Kidney tubule cell (primary cell): ENCODE results near the gene SLC5A10.

Source experiments
- DNase-seq: peaks from one replicate; pipeline ENCODE4 v3.0.0-alpha.2; 2018; ENCODE audit warnings: low spot score

SLC5A10 gene

GRCh38 chr17:18984273-18985114 lies 32.5 kb downstream of the SLC5A10 start:
- DNase-seq: no peak

GRCh38 chr17:18985475-18985874 lies 33.5 kb downstream of the SLC5A10 start:
- no peak for DNase-seq

- DNase-seq: no peak
Measured at GRCh38 chr17:18986541-18987229, 34.7 kb downstream of the SLC5A10 start.

GRCh38 chr17:18987230-18987610 lies 35.3 kb downstream of the SLC5A10 start:
- DNase-seq: no peak

- DNase-seq: no peak
Measured at GRCh38 chr17:18987862-18988545, 36.0 kb downstream of the SLC5A10 start.

- peak; percentile 82 for DNase-seq
Measured at GRCh38 chr17:18988546-18989173, 36.7 kb downstream of the SLC5A10 start.

GRCh38 chr17:18990331-18990730 lies 38.4 kb downstream of the SLC5A10 start:
- DNase-seq: no peak

GRCh38 chr17:18991531-18992315 lies 39.8 kb downstream of the SLC5A10 start:
- DNase-seq: no peak

GRCh38 chr17:18992454-18993130 lies 40.6 kb downstream of the SLC5A10 start:
- no peak for DNase-seq

- DNase-seq: no peak
Measured at GRCh38 chr17:18993905-18994526, 42.1 kb downstream of the SLC5A10 start.

GRCh38 chr17:18994631-18995030 lies 42.7 kb downstream of the SLC5A10 start:
- no peak for DNase-seq

- no peak for DNase-seq
Measured at GRCh38 chr17:18995220-18995619, 43.3 kb downstream of the SLC5A10 start.

- DNase-seq: no peak
Measured at GRCh38 chr17:18996458-18996857, 44.5 kb downstream of the SLC5A10 start.

- DNase-seq: no peak
Measured at GRCh38 chr17:18997650-18998196, 45.8 kb downstream of the SLC5A10 start.

- DNase-seq: no peak
Measured at GRCh38 chr17:18999394-18999793, 47.4 kb downstream of the SLC5A10 start.

- DNase-seq: no peak
Measured at GRCh38 chr17:18999911-19000310, 47.9 kb downstream of the SLC5A10 start.

GRCh38 chr17:19000531-19001325 lies 48.8 kb downstream of the SLC5A10 start:
- peak; percentile 33 for DNase-seq

- DNase-seq: no peak
Measured at GRCh38 chr17:19001907-19002590, 50.1 kb downstream of the SLC5A10 start.
